ENCODE results near the gene MFN2.

- TF ChIP-seq EZH2 (IDR thresholded peaks at IDR 0.05; ENCODE audit: insufficient read depth, poor library complexity, severe bottlenecking) (no peak), EZH2phosphoT487 (IDR thresholded peaks at IDR 0.05; ENCODE audit: insufficient read depth, low read depth) (no peak)
These were observed 1.9 kb upstream of the MFN2 start for GRCh38 chr1:11978301-11978700.

Measured in GM23248 (cell line).